WTC11 (cell line): Measurements from ENCODE around the gene MCRIP2. TPM values are rescaled to one million over a fixed set of nuclear protein-coding genes. Genes with fewer than 3 reads are reported as not detected.

ENCODE experiments used
- ATAC-seq: fragments of 200-7000 bp; cut with Tn5 transposase; 2 replicates; pipeline ENCODE4 v1.10.0; 2021; ENCODE audit warnings: mild to moderate bottlenecking, moderate library complexity
- CTCF ChIA-PET: fragments of 300-600 bp; sonication (Branson Sonifier 250); formaldehyde crosslinking; loops from one replicate; lab custom pipeline; 2021; ENCODE audit warnings: antibody characterized with exemption; lab: Charles Lee
- POLR2A ChIA-PET: fragments of 350-600 bp; sonication (Branson Sonifier 250); formaldehyde crosslinking; loops from one replicate; lab custom pipeline; 2021; ENCODE audit warnings: antibody characterized with exemption; lab: Charles Lee
- DNase-seq: peaks from one replicate; pipeline ENCODE4 v3.0.0; 2021; ENCODE audit warnings: low spot score
- H3K27ac Mint-ChIP-seq: 2 replicates; pipeline ENCODE4 v1.8.0; 2021; ENCODE audit warnings: mixed read lengths
- H3K27me3 Mint-ChIP-seq: 2 replicates; pipeline ENCODE4 v1.8.0; 2021; ENCODE audit warnings: low read depth, mild to moderate bottlenecking, moderate library complexity, mixed read lengths
- H3K36me3 Mint-ChIP-seq: 2 replicates; pipeline ENCODE4 v1.8.0; 2021; ENCODE audit warnings: mixed read lengths
- H3K4me1 Mint-ChIP-seq: 2 replicates; pipeline ENCODE4 v1.8.0; 2022; ENCODE audit warnings: mixed read lengths
- H3K4me3 Mint-ChIP-seq: 2 replicates; pipeline ENCODE4 v1.8.0; 2021; ENCODE audit warnings: mild to moderate bottlenecking, moderate library complexity, mixed read lengths
- H3K9me3 Mint-ChIP-seq: 2 replicates; pipeline ENCODE4 v1.8.0; 2021; ENCODE audit warnings: mixed read lengths
- CBFB ChIP-seq: sonication (generic); formaldehyde crosslinking; IDR thresholded peaks from 2 replicates; pipeline ENCODE4 v1.8.1; 2022; ENCODE audit warnings: mild to moderate bottlenecking, low read depth, missing genetic modification reagents
- MLX ChIP-seq: sonication (generic); formaldehyde crosslinking; IDR thresholded peaks from 2 replicates; pipeline ENCODE4 v1.8.1; 2023; ENCODE audit warnings: mild to moderate bottlenecking, missing genetic modification reagents, moderate library complexity
- MYBL2 ChIP-seq: sonication (generic); formaldehyde crosslinking; IDR thresholded peaks from 2 replicates; pipeline ENCODE4 v1.8.1; 2023; ENCODE audit warnings: mild to moderate bottlenecking, moderate library complexity, missing genetic modification reagents
- NFATC4 ChIP-seq: fragments of 250-450 bp; sonication (Bioruptor Pico); IDR thresholded peaks from 2 replicates; pipeline ENCODE4 v1.9.0; 2021; ENCODE audit warnings: mild to moderate bottlenecking
- NFE2L1 ChIP-seq: sonication (generic); formaldehyde crosslinking; IDR thresholded peaks from 2 replicates; pipeline ENCODE4 v1.8.1; 2023; ENCODE audit warnings: missing genetic modification reagents
- NFYB ChIP-seq: sonication (generic); formaldehyde crosslinking; conservative IDR thresholded peaks from 2 replicates; pipeline ENCODE4 v1.8.0; 2022; ENCODE audit warnings: low read depth, missing genetic modification reagents
- USF2 ChIP-seq: sonication (generic); formaldehyde crosslinking; IDR thresholded peaks from 2 replicates; pipeline ENCODE4 v1.8.1; 2023; ENCODE audit warnings: mild to moderate bottlenecking, missing genetic modification reagents, moderate library complexity
- ZNF232 ChIP-seq: sonication (generic); formaldehyde crosslinking; IDR thresholded peaks from 2 replicates; pipeline ENCODE4 v1.8.0; 2022; ENCODE audit warnings: mild to moderate bottlenecking, missing genetic modification reagents
- total RNA-seq: library from RNA; stranded (reverse); gene quantifications from 3 replicates; pipeline ENCODE4 v1.2.3, GENCODE V29; 2021
- TF ChIP-seq, protein P1 (sequence below): fragments of 250-450 bp; sonication (Bioruptor Pico); IDR thresholded peaks from 2 replicates; pipeline ENCODE4 v1.9.0; 2021; ENCODE audit warnings: mild to moderate bottlenecking, borderline replicate concordance
- TF ChIP-seq, protein P2 (sequence below): sonication (generic); formaldehyde crosslinking; IDR thresholded peaks from 2 replicates; pipeline ENCODE4 v1.8.0; 2022; ENCODE audit warnings: mild to moderate bottlenecking, missing genetic modification reagents

MCRIP2 gene
- total RNA-seq, 1 experiment from 2014 or later, result 63.3 TPM

GRCh38 chr16:648781-649589, 7.4 kb downstream of the MCRIP2 start, which contains the start of gene WDR90 (continued):
- TF ChIP-seq, protein P1, sequence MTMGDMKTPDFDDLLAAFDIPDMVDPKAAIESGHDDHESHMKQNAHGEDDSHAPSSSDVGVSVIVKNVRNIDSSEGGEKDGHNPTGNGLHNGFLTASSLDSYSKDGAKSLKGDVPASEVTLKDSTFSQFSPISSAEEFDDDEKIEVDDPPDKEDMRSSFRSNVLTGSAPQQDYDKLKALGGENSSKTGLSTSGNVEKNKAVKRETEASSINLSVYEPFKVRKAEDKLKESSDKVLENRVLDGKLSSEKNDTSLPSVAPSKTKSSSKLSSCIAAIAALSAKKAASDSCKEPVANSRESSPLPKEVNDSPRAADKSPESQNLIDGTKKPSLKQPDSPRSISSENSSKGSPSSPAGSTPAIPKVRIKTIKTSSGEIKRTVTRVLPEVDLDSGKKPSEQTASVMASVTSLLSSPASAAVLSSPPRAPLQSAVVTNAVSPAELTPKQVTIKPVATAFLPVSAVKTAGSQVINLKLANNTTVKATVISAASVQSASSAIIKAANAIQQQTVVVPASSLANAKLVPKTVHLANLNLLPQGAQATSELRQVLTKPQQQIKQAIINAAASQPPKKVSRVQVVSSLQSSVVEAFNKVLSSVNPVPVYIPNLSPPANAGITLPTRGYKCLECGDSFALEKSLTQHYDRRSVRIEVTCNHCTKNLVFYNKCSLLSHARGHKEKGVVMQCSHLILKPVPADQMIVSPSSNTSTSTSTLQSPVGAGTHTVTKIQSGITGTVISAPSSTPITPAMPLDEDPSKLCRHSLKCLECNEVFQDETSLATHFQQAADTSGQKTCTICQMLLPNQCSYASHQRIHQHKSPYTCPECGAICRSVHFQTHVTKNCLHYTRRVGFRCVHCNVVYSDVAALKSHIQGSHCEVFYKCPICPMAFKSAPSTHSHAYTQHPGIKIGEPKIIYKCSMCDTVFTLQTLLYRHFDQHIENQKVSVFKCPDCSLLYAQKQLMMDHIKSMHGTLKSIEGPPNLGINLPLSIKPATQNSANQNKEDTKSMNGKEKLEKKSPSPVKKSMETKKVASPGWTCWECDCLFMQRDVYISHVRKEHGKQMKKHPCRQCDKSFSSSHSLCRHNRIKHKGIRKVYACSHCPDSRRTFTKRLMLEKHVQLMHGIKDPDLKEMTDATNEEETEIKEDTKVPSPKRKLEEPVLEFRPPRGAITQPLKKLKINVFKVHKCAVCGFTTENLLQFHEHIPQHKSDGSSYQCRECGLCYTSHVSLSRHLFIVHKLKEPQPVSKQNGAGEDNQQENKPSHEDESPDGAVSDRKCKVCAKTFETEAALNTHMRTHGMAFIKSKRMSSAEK (CRISPR knock-in tag), result peak; percentile 74; the same call in 1 of the 2 replicates
- peak; percentile 99 for TF ChIP-seq USF2 (CRISPR knock-in tag)
- TF ChIP-seq CBFB (CRISPR knock-in tag), result peak; percentile 91

GRCh38 chr16:649631-650030, 8.0 kb downstream of the MCRIP2 start:
- Mint-ChIP-seq H3K4me3 (peak overlapping the region; percentile 64), H3K27me3 (no peaks in the 10 kb centered on the region), H3K9me3 (no peaks in the 10 kb centered on the region), H3K4me1 (peaks cover 5% of the 10 kb centered on the region; the same call in 1 of the 2 replicates), H3K36me3 (no peaks in the 10 kb centered on the region), H3K27ac (no peak overlapping the region)
- ChIA-PET POLR2A (interaction anchor here (0.8 kb wide), 2 partner anchors 11 to 12 kb away, joined by 3 read pairs; no protein-coding TSS in a partner anchor), CTCF (interaction anchor here (0.6 to 6.4 kb wide), 17 partner anchors 10 to 258 kb away, joined by 3 to 54 read pairs (median 5); partner anchors contain the start of genes CHTF18, METTL26, RAB40C and RHBDL1)
- TF ChIP-seq NFE2L1 (CRISPR knock-in tag), result no peak
- no peak for DNase-seq
- no peak for ATAC-seq

DNA sequence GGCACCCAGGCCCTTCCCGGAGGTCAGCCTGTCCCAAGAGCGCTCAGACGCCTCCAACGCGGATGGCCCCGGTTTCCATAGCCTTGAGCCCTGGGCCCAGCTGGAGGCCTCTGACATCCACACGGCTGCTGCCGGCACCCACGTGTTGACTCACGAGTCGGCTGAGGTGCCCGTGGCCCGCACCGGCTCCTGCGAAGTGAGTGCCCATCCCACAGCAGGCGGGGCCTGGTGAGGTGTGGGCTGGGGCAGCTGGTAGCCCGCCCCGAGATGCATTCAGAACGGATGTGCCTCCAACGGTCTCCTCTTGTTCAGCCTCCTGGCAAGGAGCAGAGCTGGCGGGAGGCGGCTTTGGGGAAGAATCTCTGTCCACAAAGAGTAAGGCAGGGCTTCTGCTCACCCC, 10.2 kb downstream of the MCRIP2 start:
- ATAC-seq (no peak), DNase-seq (no peak)
- ChIA-PET POLR2A (interaction anchor here (0.7 to 1.0 kb wide), 2 partner anchors 14 to 68 kb away, joined by 3 read pairs; no protein-coding TSS in a partner anchor), CTCF (interaction anchor here (1.1 to 6.4 kb wide), 2 partner anchors 8 to 34 kb away, joined by 3 to 54 read pairs; no protein-coding TSS in a partner anchor)
- H3K27ac Mint-ChIP-seq, result no peak overlapping the region
- H3K36me3 Mint-ChIP-seq, result no peaks in the 10 kb centered on the region
- no peak overlapping the region; the same call in 1 of the 2 replicates for H3K4me3 Mint-ChIP-seq
- H3K27me3 Mint-ChIP-seq, result no peaks in the 10 kb centered on the region
- H3K9me3 Mint-ChIP-seq, result no peaks in the 10 kb centered on the region
- no peak for TF ChIP-seq NFYB
- TF ChIP-seq ZNF232, result no peak
- TF ChIP-seq MLX, result no peak
- no peak for TF ChIP-seq MYBL2
- TF ChIP-seq, protein P2, sequence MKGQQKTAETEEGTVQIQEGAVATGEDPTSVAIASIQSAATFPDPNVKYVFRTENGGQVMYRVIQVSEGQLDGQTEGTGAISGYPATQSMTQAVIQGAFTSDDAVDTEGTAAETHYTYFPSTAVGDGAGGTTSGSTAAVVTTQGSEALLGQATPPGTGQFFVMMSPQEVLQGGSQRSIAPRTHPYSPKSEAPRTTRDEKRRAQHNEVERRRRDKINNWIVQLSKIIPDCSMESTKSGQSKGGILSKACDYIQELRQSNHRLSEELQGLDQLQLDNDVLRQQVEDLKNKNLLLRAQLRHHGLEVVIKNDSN (CRISPR knock-in tag), result no peak
- no peak for TF ChIP-seq CBFB (CRISPR knock-in tag)
- TF ChIP-seq NFATC4 (CRISPR knock-in tag), result no peak
- H3K4me1 Mint-ChIP-seq, result 0 out of 2 replicates have a peak, but pooled peaks cover 2% of the 10 kb centered on the region
